HepG2 (cell line): ENCODE measurements around the gene ATG4B. TPM values are rescaled to one million over a fixed set of nuclear protein-coding genes. Genes with fewer than 3 reads are reported as not detected.

Experiments used
- AGO1 ChIP-seq: fragments of 200-400 bp; formaldehyde crosslinking; IDR thresholded peaks from 2 replicates; pipeline ENCODE4 v1.6.1; 2017; ENCODE audit warnings: mild to moderate bottlenecking, low read depth, low read length, moderate library complexity; ENCODE audit not compliant: poor library complexity, severe bottlenecking
- BCLAF1 ChIP-seq: fragments of 450-650 bp; IDR thresholded peaks from 2 replicates; pipeline ENCODE4 v1.6.1; 2017; ENCODE audit warnings: mild to moderate bottlenecking
- CCDC6 ChIP-seq: sonication (generic); formaldehyde crosslinking; IDR thresholded peaks from 2 replicates; pipeline ENCODE4 v1.8.1; 2022; ENCODE audit warnings: mild to moderate bottlenecking, missing genetic modification reagents, moderate library complexity
- CREBL2 ChIP-seq: sonication (generic); formaldehyde crosslinking; IDR thresholded peaks from 2 replicates; pipeline ENCODE4 v1.8.1; 2023; ENCODE audit warnings: missing genetic modification reagents, mild to moderate bottlenecking, borderline replicate concordance
- FOSL1 ChIP-seq: sonication (generic); formaldehyde crosslinking; IDR thresholded peaks from 2 replicates; pipeline ENCODE4 v1.9.0; 2021; ENCODE audit warnings: missing genetic modification reagents, borderline replicate concordance
- HNRNPUL1 ChIP-seq: fragments of 200-400 bp; formaldehyde crosslinking; IDR thresholded peaks from 2 replicates; pipeline ENCODE4 v1.6.1; 2017; ENCODE audit warnings: low read depth, mild to moderate bottlenecking, low read length, moderate library complexity
- JDP2 ChIP-seq: sonication (generic); formaldehyde crosslinking; IDR thresholded peaks from 2 replicates; pipeline ENCODE4 v1.8.1; 2022; ENCODE audit warnings: missing genetic modification reagents, borderline replicate concordance
- KLF13 ChIP-seq: sonication (generic); formaldehyde crosslinking; IDR thresholded peaks from 2 replicates; pipeline ENCODE4 v1.4.0; 2020; ENCODE audit warnings: mild to moderate bottlenecking, missing genetic modification reagents
- KMT2B ChIP-seq: IDR thresholded peaks from 2 replicates; pipeline ENCODE4 v1.6.1; 2016; ENCODE audit warnings: missing genetic modification reagents, missing compliant biosample characterization
- PITX1 ChIP-seq: sonication (generic); formaldehyde crosslinking; IDR thresholded peaks from 2 replicates; pipeline ENCODE4 v1.5.1; 2020; ENCODE audit warnings: mild to moderate bottlenecking, missing genetic modification reagents
- RCOR2 ChIP-seq: IDR thresholded peaks from 2 replicates; pipeline ENCODE4 v1.6.1; 2016; ENCODE audit warnings: missing biosample characterization, missing genetic modification reagents
- TIGD3 ChIP-seq: sonication (generic); formaldehyde crosslinking; IDR thresholded peaks from 2 replicates; pipeline ENCODE4 v1.5.1; 2020; ENCODE audit warnings: mild to moderate bottlenecking, missing genetic modification reagents, borderline replicate concordance
- YEATS2 ChIP-seq: sonication (generic); formaldehyde crosslinking; IDR thresholded peaks from 2 replicates; pipeline ENCODE4 v1.4.0; 2020; ENCODE audit warnings: missing genetic modification reagents, borderline replicate concordance
- ZBTB21 ChIP-seq: sonication (generic); formaldehyde crosslinking; IDR thresholded peaks from 2 replicates; pipeline ENCODE4 v1.4.0; 2020; ENCODE audit warnings: missing genetic modification reagents
- ZNF205 ChIP-seq: IDR thresholded peaks from 2 replicates; pipeline ENCODE4 v1.6.1; 2018; ENCODE audit warnings: missing biosample characterization, missing genetic modification reagents
- ZNF224 ChIP-seq: sonication (generic); formaldehyde crosslinking; IDR thresholded peaks from 2 replicates; pipeline ENCODE4 v1.5.0; 2020; ENCODE audit warnings: mild to moderate bottlenecking, missing genetic modification reagents
- ZNF230 ChIP-seq: sonication (generic); formaldehyde crosslinking; IDR thresholded peaks from 2 replicates; pipeline ENCODE4 v1.4.0; 2020; ENCODE audit warnings: mild to moderate bottlenecking, missing genetic modification reagents
- ZNF256 ChIP-seq: sonication (generic); formaldehyde crosslinking; conservative IDR thresholded peaks from 2 replicates; pipeline ENCODE4 v1.4.0; 2020; ENCODE audit warnings: missing genetic modification reagents
- ZNF44 ChIP-seq: sonication (generic); formaldehyde crosslinking; IDR thresholded peaks from 2 replicates; pipeline ENCODE4 v1.5.1; 2020; ENCODE audit warnings: mild to moderate bottlenecking, missing genetic modification reagents
- ZNF615 ChIP-seq: sonication (generic); formaldehyde crosslinking; IDR thresholded peaks from 2 replicates; pipeline ENCODE4 v1.5.0; 2020; ENCODE audit warnings: mild to moderate bottlenecking, missing genetic modification reagents, borderline replicate concordance
- ZNF790 ChIP-seq: sonication (generic); formaldehyde crosslinking; IDR thresholded peaks from 2 replicates; pipeline ENCODE4 v1.8.0; 2022; ENCODE audit warnings: missing genetic modification reagents, mild to moderate bottlenecking, borderline replicate concordance
- polyA plus RNA-seq, 8 experiments: library from polyadenylated mRNA; depleted of rRNA in 3 of 8; stranded (reverse) in 7 of 8; unstranded in 1 of 8; fragments of >200 nt; fragmentation: Illumina TruSeq in 4 of 8; extraction: Trizol in 4 of 8; gene quantifications; 2 replicates each; pipeline versions ENCODE4 v1.2.1 to v1.2.3, GENCODE V29; 2011 to 2016; ENCODE audit warnings: low read depth in 4 of 8, missing spikeins in 1 of 8, mixed read lengths in 1 of 8; ENCODE audit not compliant: insufficient read depth in 1 of 8
- total RNA-seq, 5 experiments: library from RNA; depleted of rRNA; stranded (reverse); fragments of >200 nt; fragmentation: Illumina TruSeq; extraction: Trizol; gene quantifications; 2 replicates each; pipeline ENCODE4 v1.2.3, GENCODE V29; 2016; ENCODE audit warnings: low read depth in 1 of 5
- TF ChIP-seq, protein P1 (sequence below): sonication (generic); formaldehyde crosslinking; IDR thresholded peaks from 2 replicates; pipeline ENCODE4 v1.4.0; 2020; ENCODE audit warnings: missing genetic modification reagents
- TF ChIP-seq, protein P2 (sequence below): sonication (generic); formaldehyde crosslinking; IDR thresholded peaks from 2 replicates; pipeline ENCODE4 v1.5.0; 2020; ENCODE audit warnings: missing genetic modification reagents

The ATG4B gene
- total and polyA plus RNA-seq, 2 of the 13 experiments (the other 11 are each of a cell fraction or from before 2014, with no cell fraction given), result 95.5 to 239 TPM

DNA sequence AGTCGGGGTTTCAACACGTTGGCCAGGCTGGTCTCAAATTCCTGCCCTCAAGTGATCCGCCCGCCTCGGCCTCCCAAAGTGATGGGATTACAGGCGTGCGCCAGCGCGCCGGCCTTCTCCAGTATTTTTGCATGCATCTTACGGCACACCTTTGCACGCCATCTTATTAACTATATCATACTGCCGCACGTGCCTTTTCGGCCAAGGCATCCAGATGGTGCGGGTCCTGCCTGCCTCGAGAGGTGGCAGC, 63.6 kb downstream of the ATG4B start (continued):
- TF ChIP-seq ZBTB21 (CRISPR knock-in tag) (no peak), ZNF230 (CRISPR knock-in tag) (peak; percentile 93; the same call in 1 of the 2 replicates), ZNF790 (no peak), ZNF205 (CRISPR knock-in tag) (no peak), KLF13 (CRISPR knock-in tag) (no peak), ZNF44 (CRISPR knock-in tag) (no peak; the same call in 1 of the 2 replicates), ZNF615 (0 out of 2 replicates have a peak, but pooled peaks have one; percentile 92), KMT2B (CRISPR knock-in tag) (peak; percentile 40; the same call in 1 of the 2 replicates), RCOR2 (CRISPR knock-in tag) (0 out of 2 replicates have a peak, but pooled peaks have one; percentile 31), ZNF256 (no peak), CREBL2 (CRISPR knock-in tag) (0 out of 2 replicates have a peak, but pooled peaks have one; percentile 44), AGO1 (no peak), HNRNPUL1 (no peak), CCDC6 (no peak), BCLAF1 (no peak), JDP2 (CRISPR knock-in tag) (peak; percentile 13; the same call in 1 of the 2 replicates), PITX1 (0 out of 2 replicates have a peak, but pooled peaks have one; percentile 14), ZNF224 (CRISPR knock-in tag) (0 out of 2 replicates have a peak, but pooled peaks have one; percentile 69), TIGD3 (no peak), YEATS2 (CRISPR knock-in tag) (0 out of 2 replicates have a peak, but pooled peaks have one; percentile 71), FOSL1 (CRISPR knock-in tag) (no peak)
- TF ChIP-seq, protein P1, sequence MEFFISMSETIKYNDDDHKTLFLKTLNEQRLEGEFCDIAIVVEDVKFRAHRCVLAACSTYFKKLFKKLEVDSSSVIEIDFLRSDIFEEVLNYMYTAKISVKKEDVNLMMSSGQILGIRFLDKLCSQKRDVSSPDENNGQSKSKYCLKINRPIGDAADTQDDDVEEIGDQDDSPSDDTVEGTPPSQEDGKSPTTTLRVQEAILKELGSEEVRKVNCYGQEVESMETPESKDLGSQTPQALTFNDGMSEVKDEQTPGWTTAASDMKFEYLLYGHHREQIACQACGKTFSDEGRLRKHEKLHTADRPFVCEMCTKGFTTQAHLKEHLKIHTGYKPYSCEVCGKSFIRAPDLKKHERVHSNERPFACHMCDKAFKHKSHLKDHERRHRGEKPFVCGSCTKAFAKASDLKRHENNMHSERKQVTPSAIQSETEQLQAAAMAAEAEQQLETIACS (CRISPR knock-in tag), result peak; percentile 14; the same call in 1 of the 2 replicates
- TF ChIP-seq, protein P2, sequence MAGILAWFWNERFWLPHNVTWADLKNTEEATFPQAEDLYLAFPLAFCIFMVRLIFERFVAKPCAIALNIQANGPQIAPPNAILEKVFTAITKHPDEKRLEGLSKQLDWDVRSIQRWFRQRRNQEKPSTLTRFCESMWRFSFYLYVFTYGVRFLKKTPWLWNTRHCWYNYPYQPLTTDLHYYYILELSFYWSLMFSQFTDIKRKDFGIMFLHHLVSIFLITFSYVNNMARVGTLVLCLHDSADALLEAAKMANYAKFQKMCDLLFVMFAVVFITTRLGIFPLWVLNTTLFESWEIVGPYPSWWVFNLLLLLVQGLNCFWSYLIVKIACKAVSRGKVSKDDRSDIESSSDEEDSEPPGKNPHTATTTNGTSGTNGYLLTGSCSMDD (CRISPR knock-in tag), result no peak
